ENCODE measurements around the gene ZBTB40. TPM values are rescaled to one million over a fixed set of nuclear protein-coding genes. Genes with fewer than 3 reads are reported as not detected.
A peak's percentile ranks its signal among the peaks of the same experiment; 100 is the strongest.

The ZBTB40 gene, protein sequence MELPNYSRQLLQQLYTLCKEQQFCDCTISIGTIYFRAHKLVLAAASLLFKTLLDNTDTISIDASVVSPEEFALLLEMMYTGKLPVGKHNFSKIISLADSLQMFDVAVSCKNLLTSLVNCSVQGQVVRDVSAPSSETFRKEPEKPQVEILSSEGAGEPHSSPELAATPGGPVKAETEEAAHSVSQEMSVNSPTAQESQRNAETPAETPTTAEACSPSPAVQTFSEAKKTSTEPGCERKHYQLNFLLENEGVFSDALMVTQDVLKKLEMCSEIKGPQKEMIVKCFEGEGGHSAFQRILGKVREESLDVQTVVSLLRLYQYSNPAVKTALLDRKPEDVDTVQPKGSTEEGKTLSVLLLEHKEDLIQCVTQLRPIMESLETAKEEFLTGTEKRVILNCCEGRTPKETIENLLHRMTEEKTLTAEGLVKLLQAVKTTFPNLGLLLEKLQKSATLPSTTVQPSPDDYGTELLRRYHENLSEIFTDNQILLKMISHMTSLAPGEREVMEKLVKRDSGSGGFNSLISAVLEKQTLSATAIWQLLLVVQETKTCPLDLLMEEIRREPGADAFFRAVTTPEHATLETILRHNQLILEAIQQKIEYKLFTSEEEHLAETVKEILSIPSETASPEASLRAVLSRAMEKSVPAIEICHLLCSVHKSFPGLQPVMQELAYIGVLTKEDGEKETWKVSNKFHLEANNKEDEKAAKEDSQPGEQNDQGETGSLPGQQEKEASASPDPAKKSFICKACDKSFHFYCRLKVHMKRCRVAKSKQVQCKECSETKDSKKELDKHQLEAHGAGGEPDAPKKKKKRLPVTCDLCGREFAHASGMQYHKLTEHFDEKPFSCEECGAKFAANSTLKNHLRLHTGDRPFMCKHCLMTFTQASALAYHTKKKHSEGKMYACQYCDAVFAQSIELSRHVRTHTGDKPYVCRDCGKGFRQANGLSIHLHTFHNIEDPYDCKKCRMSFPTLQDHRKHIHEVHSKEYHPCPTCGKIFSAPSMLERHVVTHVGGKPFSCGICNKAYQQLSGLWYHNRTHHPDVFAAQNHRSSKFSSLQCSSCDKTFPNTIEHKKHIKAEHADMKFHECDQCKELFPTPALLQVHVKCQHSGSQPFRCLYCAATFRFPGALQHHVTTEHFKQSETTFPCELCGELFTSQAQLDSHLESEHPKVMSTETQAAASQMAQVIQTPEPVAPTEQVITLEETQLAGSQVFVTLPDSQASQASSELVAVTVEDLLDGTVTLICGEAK
- total RNA-seq (10 to 100 TPM; 66.6 to 67.2 TPM), polyA plus RNA-seq (1 to 10 TPM; 1.4 to 4.8 (median 1.9) TPM), total RNA-seq (180 to 402 (median 260) reads per million in 6 experiments)

DNA sequence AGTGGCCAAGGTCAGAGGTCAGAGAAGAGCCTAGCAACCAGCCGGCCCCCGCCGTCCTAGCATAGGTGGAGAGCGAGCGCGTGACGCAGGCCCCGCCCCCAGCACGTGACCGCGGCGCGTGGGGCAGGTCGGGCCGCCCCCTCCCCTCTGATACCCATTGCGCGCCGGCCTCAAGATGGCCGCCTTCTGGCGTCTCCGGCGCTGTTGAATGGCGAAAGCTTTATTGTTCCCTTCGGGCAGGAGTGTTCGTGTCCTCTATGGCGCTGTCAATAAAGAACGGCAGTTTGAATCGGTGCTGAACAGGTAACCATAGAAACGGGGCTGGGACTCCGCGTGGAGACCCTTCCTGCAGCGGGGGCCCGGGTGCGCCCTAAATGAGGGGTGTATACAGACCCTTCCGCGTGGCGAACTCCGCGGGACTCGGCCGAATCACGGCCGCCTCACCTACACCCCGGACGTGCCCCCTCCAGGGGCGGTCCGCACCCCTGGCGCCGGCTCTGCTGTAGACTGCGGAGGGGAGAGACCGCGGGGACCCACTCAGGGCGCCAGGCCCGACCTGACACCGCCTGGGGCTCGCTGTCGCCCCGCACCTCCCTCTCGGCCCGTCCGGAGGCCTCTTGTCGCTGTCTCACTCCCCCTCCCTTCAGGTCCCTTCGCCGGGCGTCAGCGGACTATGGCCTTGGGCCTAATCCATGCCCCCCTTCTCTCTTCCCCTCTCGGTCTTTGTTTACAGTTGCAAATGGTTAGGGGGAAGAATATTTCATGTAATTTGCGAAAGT is at the start of gene ZBTB40:
Gene ZBTB40, plus strand, starts transcription at position 150 of the 779 bp plus-strand sequence. CDS start 38,098 bp downstream, outside the sequence.
- peak; percentile 88 to 95 for ATAC-seq
- Mint-ChIP-seq H3K36me3 (peaks cover 0 to 12% (median 2%) of the 10 kb centered on the region in 3 donors), H3K9me3 (no peaks in the 10 kb centered on the region), H3K27me3 (no peaks in the 10 kb centered on the region), H3K4me3 (peak within 1 kb of the TSS; percentile 86 to 100 (median 94)), H3K27ac (peak within 1 kb of the TSS; percentile 88 to 99 (median 96)), H3K4me1 (peaks cover 20 to 50% (median 47%) of the 10 kb centered on the region in 4 donors)
- POLR2A ChIA-PET, result interaction anchor here (0.6 to 2.0 kb wide), 9 partner anchors 8 to 1818 kb away, joined by 3 to 7 read pairs (median 3); no protein-coding TSS in a partner anchor
- DNase-seq, result peak; percentile 90 to 97 (median 95)

DNA sequence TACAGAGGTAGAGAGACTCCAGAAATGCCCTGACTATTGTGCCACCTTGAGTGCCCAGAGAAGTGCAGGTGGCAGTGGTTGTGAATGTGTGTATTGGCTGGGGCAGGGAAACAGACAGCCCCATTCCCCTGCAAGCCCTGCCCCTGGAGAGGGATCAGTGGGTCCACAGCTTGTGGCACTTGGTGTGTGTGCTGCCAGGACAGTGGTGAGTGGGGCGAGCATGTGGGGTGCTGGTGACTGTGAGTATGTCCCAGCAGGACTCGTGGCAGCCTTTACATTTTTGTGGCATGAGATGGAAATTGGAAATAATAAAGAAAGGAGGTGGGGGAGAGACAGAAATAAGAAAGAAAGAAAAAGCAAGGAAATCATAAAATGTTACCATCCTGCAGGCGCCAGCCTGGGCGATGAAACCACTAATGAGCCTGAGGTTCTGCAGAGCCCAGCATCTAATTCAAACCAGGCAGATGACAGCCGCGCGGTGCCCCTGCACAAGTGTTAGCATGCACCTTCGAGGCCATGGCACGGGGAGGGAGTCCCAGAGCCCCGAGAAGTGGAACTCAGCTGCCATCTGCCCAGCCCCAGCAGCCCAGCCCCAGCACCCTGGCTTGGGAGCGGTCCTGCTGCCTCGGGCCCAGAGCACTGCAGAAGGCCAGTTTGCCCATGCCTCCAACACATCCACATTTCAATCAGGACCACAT is 49.1 kb upstream of the ZBTB40 start:
- DNase-seq (no peak), ATAC-seq (no peak)
- peaks cover 52 to 82% (median 55%) of the 10 kb centered on the region in 5 donors for H3K27me3 Mint-ChIP-seq
- POLR2A ChIA-PET, result no interaction called here
- no peak overlapping the region for H3K27ac Mint-ChIP-seq
- H3K4me1 Mint-ChIP-seq, result peaks cover 16 to 34% (median 27%) of the 10 kb centered on the region in 4 donors
- no peaks in the 10 kb centered on the region for H3K36me3 Mint-ChIP-seq
- H3K9me3 Mint-ChIP-seq, result no peaks in the 10 kb centered on the region
- H3K4me3 Mint-ChIP-seq, result peak overlapping the region in 1 of 10 donors; percentile 46

DNA sequence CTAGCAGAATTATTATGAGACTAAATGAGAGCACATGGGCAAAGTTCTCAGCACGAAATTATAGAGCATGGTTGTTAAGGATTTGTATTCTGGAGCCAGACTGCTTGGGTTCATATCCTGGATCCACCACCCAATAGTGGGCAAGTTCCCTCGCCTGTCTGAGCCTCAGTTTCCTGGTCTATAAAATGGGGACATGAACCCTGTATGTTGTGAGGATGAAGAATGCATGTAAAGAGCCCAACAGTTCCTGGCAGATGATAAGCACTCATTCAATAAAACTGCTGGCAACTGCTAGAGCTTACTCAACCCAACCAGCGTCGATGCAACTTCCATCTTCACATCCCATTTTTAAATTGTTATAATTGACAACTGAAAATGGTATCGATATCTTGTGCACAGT is 47.2 kb upstream of the ZBTB40 start:
- no peak overlapping the region for H3K27ac Mint-ChIP-seq
- POLR2A ChIA-PET, result interaction anchor here (0.5 kb wide), 1 partner anchor 461 kb away, joined by 4 read pairs; no protein-coding TSS in a partner anchor
- H3K4me3 Mint-ChIP-seq, result no peak overlapping the region
- no peaks in the 10 kb centered on the region for H3K9me3 Mint-ChIP-seq
- H3K4me1 Mint-ChIP-seq, result peaks cover 5 to 14% (median 8%) of the 10 kb centered on the region in 4 donors
- H3K27me3 Mint-ChIP-seq, result peaks cover 42 to 94% (median 53%) of the 10 kb centered on the region in 5 donors
- ATAC-seq (no peak), DNase-seq (no peak)
- H3K36me3 Mint-ChIP-seq, result no peaks in the 10 kb centered on the region

DNA sequence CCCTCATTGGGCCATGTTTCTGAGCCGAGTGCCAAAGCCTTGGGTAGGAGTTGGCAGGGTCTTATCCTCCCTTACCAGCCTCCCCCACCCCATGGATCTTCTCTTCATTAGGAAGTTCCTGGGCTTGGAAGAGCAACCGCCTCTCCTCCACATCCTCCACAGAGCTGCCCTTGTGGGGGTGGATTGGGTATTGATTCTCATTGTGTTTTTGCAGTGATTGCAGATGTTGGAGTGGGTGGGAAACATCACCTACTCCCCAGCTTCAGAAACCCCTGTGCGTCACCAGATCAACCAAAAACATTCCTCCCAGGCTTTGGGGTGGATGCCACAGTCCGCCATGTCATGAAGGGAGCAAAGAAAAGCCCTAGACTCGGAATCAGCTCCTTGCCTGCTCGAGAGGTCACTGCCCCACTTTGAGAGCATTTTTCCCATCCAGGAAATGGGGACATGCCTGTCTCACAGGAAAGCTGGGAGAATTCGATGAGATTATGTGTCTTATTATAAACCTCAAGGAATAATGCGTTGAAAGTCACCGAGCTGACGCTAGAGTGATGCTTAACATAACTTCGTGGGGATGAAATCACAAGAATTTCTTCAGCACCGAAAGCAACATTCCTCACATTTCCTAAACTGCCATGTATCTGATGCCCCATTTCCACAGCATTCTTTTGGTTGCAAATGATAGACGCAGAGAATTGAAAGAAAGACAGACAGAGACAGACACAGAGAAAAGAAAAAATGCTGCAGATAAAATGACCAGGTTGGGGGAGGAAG is 44.7 kb upstream of the ZBTB40 start:
- Mint-ChIP-seq H3K27me3 (peaks cover 30 to 90% (median 46%) of the 10 kb centered on the region in 5 donors), H3K36me3 (no peaks in the 10 kb centered on the region), H3K4me1 (peaks cover 0 to 4% (median 2%) of the 10 kb centered on the region in 4 donors), H3K9me3 (peaks cover 0 to 9% (median 0%) of the 10 kb centered on the region in 9 donors), H3K27ac (no peak overlapping the region), H3K4me3 (no peak overlapping the region)
- DNase-seq, result no peak
- POLR2A ChIA-PET, result no interaction called here
- no peak for ATAC-seq

DNA sequence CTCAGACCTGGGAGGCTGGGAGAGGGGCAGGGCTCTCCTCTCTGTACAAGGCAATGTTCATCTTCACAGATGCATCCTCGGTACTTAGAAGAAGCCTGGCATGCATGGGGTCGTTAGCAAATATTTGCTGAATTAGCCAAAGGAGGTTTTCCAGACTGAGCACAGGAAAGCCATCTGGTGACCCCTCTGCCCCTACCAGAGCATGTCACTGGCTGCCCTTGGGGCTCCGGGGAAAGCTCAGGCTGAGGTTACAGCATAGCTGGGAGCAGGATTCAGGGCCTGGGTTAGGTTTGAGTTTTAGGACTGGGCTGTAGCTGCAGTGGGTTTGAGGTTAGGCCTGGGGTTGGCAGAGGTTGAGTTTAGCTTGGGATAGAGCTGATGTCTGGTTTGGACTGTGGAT is 43.4 kb upstream of the ZBTB40 start:
- no peak overlapping the region for H3K4me3 Mint-ChIP-seq
- no peaks in the 10 kb centered on the region for H3K36me3 Mint-ChIP-seq
- ATAC-seq, result no peak
- peaks cover 24 to 90% (median 43%) of the 10 kb centered on the region in 5 donors for H3K27me3 Mint-ChIP-seq
- no peak overlapping the region for H3K27ac Mint-ChIP-seq
- no peaks in the 10 kb centered on the region for H3K4me1 Mint-ChIP-seq
- no peak for DNase-seq
- peaks cover 0 to 9% (median 0%) of the 10 kb centered on the region in 9 donors for H3K9me3 Mint-ChIP-seq
- POLR2A ChIA-PET, result no interaction called here

DNA sequence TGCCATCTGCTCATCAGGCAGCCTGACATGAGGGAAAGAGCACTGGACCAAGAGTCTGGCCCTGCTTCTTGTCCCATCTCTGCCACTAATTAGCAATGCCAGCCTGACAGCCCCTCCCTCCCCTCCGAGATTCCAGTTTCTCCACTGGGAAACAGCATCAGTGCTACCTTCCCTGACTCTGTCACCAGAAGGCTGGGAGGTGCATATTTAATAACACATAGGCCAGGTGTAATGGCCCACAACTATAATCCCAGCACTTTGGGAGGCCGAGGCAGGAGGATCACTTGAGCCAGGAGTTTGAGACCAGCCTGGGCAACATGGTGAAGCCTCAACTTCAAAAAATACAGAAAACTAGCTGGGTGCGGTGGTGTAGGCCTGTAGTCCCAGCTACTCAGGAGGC is 41.2 kb upstream of the ZBTB40 start:
- H3K9me3 Mint-ChIP-seq, result peaks cover 0 to 9% (median 0%) of the 10 kb centered on the region in 9 donors

DNA sequence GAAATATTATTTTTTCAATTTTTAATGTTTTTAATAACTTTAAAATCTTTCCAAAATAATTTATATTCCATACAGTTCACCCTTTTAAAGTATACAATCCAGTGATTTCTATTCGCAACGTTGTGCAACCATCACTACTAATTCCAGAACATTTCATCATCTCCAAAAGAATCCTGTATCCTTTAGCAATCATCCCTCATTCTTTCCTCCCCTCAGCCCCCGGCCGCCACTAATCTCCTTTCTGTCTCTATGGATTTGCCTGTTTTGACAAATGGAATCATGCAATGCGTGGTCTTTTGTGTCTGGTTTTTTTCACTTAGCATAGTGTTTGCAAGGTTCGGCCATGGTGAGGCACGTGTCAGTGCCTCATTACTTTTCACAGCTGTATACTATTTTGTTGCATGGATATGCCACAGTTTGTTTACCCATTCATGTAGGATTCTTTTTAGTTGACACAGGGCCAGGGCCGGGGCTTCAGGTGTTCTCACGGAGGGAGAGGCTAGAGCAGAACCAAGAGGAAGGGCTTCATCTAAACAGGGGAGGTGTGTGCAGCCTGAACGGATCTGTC is 40.6 kb upstream of the ZBTB40 start:
- peaks cover 0 to 9% (median 0%) of the 10 kb centered on the region in 9 donors for H3K9me3 Mint-ChIP-seq

More for the DNA sequence above, 41.2 kb upstream of the ZBTB40 start:
- H3K27me3 Mint-ChIP-seq, result peaks cover 13 to 87% (median 33%) of the 10 kb centered on the region in 5 donors
- H3K4me3 Mint-ChIP-seq, result no peak overlapping the region
- no peaks in the 10 kb centered on the region for H3K4me1 Mint-ChIP-seq
- no peaks in the 10 kb centered on the region for H3K36me3 Mint-ChIP-seq
- ATAC-seq, result no peak
- no peak overlapping the region for H3K27ac Mint-ChIP-seq
- DNase-seq, result no peak
- POLR2A ChIA-PET, result no interaction called here

DNA sequence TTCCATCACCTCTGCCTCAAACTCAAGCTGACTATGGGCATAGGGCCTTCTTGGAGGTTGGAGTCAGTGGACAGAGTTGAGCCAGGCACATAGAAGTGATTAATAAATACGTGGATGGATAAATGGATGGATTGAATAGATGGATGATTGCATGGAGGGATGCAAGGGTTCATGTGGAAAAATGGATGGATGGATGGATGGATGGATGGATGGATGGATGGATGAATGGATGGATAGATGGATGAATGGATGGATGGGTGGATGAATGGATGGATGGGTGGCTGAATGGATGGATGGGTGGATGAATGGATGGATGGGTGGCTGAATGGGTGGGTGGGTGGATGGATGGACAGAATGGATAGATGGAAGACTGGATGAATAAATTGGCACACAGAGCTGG is 40.1 kb upstream of the ZBTB40 start:
- peaks cover 0 to 9% (median 0%) of the 10 kb centered on the region in 9 donors for H3K9me3 Mint-ChIP-seq
- H3K4me1 Mint-ChIP-seq, result peaks cover under 1 to 2% (median 1%) of the 10 kb centered on the region in 4 donors
- H3K27me3 Mint-ChIP-seq, result peaks cover 9 to 88% (median 33%) of the 10 kb centered on the region in 5 donors
- H3K36me3 Mint-ChIP-seq, result no peaks in the 10 kb centered on the region
- no peak overlapping the region for H3K4me3 Mint-ChIP-seq
- H3K27ac Mint-ChIP-seq, result no peak overlapping the region
- POLR2A ChIA-PET, result no interaction called here
- no peak for DNase-seq
- no peak for ATAC-seq

More for the DNA sequence above, 40.6 kb upstream of the ZBTB40 start:
- H3K27me3 Mint-ChIP-seq, result peaks cover 10 to 87% (median 33%) of the 10 kb centered on the region in 5 donors
- ATAC-seq (no peak), DNase-seq (no peak)
- POLR2A ChIA-PET, result no interaction called here
- no peak overlapping the region for H3K4me3 Mint-ChIP-seq
- no peaks in the 10 kb centered on the region for H3K4me1 Mint-ChIP-seq
- peak overlapping the region in 1 of 10 donors; percentile 65 for H3K27ac Mint-ChIP-seq
- H3K36me3 Mint-ChIP-seq, result no peaks in the 10 kb centered on the region

DNA sequence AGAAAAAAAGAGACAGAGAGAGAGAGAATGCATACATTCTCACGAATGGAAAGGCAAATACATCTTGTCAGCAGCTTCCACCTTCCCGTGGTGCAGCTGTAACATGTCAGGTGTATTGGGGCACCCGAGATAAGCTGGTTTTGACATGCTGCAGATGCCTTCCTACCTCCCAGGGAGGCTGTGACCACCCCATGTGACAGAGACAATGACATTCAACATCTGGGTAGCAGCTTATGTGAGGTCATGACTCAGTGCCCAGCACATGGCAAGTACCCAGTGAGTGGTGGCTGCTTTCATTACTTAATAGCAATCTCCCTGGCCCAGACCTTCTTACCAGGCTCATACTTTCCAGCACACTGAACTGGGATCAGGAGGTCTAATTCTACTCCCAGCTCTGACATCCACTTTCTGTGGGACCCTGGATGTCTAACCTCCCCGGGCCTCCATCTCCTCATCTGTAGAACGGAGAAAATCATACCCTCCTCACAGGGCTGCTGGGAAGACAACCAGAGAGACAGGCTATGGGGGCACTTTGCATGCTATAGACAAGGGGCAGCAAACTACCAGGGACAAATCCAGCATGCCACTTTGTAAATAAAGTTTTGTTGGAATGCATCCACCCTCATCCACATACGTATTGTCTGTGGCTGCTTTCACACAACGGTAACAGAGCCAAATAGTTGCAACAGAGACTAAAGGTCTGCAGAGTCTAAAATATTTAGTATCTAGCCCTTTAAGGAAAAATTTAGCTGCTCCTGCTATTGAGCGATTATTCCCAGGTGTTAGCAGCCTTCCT is 38.5 kb upstream of the ZBTB40 start:
- Mint-ChIP-seq H3K36me3 (no peaks in the 10 kb centered on the region), H3K27me3 (peaks cover 10 to 89% (median 36%) of the 10 kb centered on the region in 5 donors), H3K27ac (no peak overlapping the region), H3K4me3 (no peak overlapping the region), H3K4me1 (peaks cover 4 to 7% (median 4%) of the 10 kb centered on the region in 4 donors), H3K9me3 (peaks cover 0 to 9% (median 0%) of the 10 kb centered on the region in 9 donors)
- POLR2A ChIA-PET, result no interaction called here
- DNase-seq (no peak), ATAC-seq (no peak)

DNA sequence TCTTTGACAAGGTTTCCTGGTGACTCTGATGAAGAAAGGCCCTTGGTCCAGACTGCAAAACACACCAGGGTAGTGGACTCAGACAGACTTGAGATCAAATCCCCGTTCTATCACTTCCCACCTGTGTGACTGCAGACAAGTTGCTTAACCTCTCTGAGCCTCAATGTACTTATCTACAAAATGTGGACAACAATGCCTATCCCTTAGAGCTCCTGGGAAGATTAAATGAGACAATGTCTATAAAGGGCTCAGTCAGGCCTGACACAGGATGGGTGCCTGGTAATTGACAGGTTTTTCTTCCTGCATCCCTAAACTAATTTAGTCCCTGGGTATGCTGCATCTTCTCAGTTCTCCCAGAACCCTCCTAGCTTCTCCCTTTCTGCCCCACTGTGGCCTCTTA is 37.9 kb upstream of the ZBTB40 start:
- POLR2A ChIA-PET, result no interaction called here
- no peaks in the 10 kb centered on the region for H3K36me3 Mint-ChIP-seq
- ATAC-seq, result no peak
- peaks cover 14 to 89% (median 37%) of the 10 kb centered on the region in 5 donors for H3K27me3 Mint-ChIP-seq
- H3K27ac Mint-ChIP-seq, result peak overlapping the region in 1 of 10 donors; percentile 32
- DNase-seq, result no peak
- H3K4me3 Mint-ChIP-seq, result no peak overlapping the region
- peaks cover 4 to 12% (median 5%) of the 10 kb centered on the region in 4 donors for H3K4me1 Mint-ChIP-seq
- H3K9me3 Mint-ChIP-seq, result peaks cover 0 to 9% (median 0%) of the 10 kb centered on the region in 9 donors
